NT2/D1 (cell line): ENCODE measurements around the gene NKAIN2.
"Not testable (repeated sequence)": the region's sequence is repeated elsewhere in the genome, so short reads cannot be mapped to it uniquely, and the experiment has no call there.

ENCODE experiments used
- DNase-seq: peaks from one replicate; pipeline ENCODE4 v3.0.0-alpha.2; 2011; ENCODE audit warnings: low read depth, low spot score
- H3K27me3 ChIP-seq: 2 replicates; pipeline ENCODE4 v1.6.0; 2011; ENCODE audit warnings: mild to moderate bottlenecking; ENCODE audit not compliant: insufficient read length, insufficient read depth
- H3K36me3 ChIP-seq: 2 replicates; pipeline ENCODE4 v1.6.1; 2011; ENCODE audit warnings: mild to moderate bottlenecking, low read length, mixed read lengths; ENCODE audit not compliant: insufficient read depth, insufficient read length
- H3K4me1 ChIP-seq: 2 replicates; pipeline ENCODE4 v1.5.1; 2011; ENCODE audit not compliant: insufficient read depth, insufficient read length
- H3K4me3 ChIP-seq: 2 replicates; pipeline ENCODE4 v1.5.1; 2011; ENCODE audit warnings: low read depth; ENCODE audit not compliant: insufficient read length
- H3K9ac ChIP-seq: 2 replicates; pipeline ENCODE4 v1.6.0; 2011; ENCODE audit warnings: low read depth; ENCODE audit not compliant: insufficient read length
- H3K9me3 ChIP-seq: 2 replicates; pipeline ENCODE4 v1.5.1; 2011; ENCODE audit warnings: mild to moderate bottlenecking, low read length; ENCODE audit not compliant: insufficient read depth
- SUZ12 ChIP-seq: IDR thresholded peaks from 2 replicates; pipeline ENCODE4 v1.6.1; 2011; ENCODE audit not compliant: insufficient read length, insufficient read depth; ENCODE audit errors: extremely low read depth
- YY1 ChIP-seq: IDR thresholded peaks from 2 replicates; pipeline ENCODE4 v1.6.1; 2011; ENCODE audit not compliant: insufficient read length, insufficient read depth
- ZNF274 ChIP-seq: IDR thresholded peaks from 2 replicates; pipeline ENCODE4 v1.6.1; 2011; ENCODE audit warnings: mild to moderate bottlenecking, low read depth, low read length

The NKAIN2 gene

DNA sequence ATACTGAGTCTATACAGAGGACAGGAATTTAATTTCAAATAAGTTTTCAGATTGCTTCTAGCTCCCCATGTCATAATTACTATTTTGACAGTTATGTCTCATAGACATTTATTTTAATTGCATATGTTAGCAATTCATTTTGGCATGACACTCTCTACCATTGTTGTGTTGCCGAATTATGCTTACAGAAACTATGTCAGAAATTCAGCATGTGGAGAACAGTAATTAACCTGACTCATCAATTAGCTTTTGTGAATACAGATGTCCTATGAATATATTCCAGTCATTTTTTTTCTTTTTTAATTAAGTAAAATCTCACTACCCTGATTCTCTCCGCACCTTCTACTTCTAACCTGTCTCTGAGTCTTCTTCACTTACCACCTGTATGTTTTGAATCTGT, 105.1 kb downstream of the NKAIN2 start:
- no peak for DNase-seq
- H3K9me3 ChIP-seq, result no peaks in the 10 kb centered on the region
- no peaks in the 10 kb centered on the region for H3K4me1 ChIP-seq
- no peaks in the 10 kb centered on the region for H3K36me3 ChIP-seq
- no peak overlapping the region for H3K4me3 ChIP-seq
- no peak for TF ChIP-seq SUZ12
- TF ChIP-seq ZNF274, result no peak
- TF ChIP-seq YY1, result no peak
- H3K9ac ChIP-seq, result no peak overlapping the region
- no peaks in the 10 kb centered on the region for H3K27me3 ChIP-seq

GRCh38 chr6:123909989-123910388, 106.3 kb downstream of the NKAIN2 start:
- Histone ChIP-seq H3K4me1 (no peaks in the 10 kb centered on the region), H3K9ac (no peak overlapping the region), H3K9me3 (no peaks in the 10 kb centered on the region), H3K27me3 (no peaks in the 10 kb centered on the region), H3K36me3 (no peaks in the 10 kb centered on the region), H3K4me3 (no peak overlapping the region)
- TF ChIP-seq YY1 (no peak), ZNF274 (no peak), SUZ12 (no peak)
- no peak for DNase-seq

- Histone ChIP-seq H3K9me3 (no peaks in the 10 kb centered on the region), H3K27me3 (no peaks in the 10 kb centered on the region), H3K9ac (no peak overlapping the region), H3K4me1 (no peaks in the 10 kb centered on the region), H3K4me3 (no peak overlapping the region), H3K36me3 (no peaks in the 10 kb centered on the region)
- no peak for TF ChIP-seq YY1
- DNase-seq, result no peak
Observed at GRCh38 chr6:123913863-123914262, 110.2 kb downstream of the NKAIN2 start.

DNA sequence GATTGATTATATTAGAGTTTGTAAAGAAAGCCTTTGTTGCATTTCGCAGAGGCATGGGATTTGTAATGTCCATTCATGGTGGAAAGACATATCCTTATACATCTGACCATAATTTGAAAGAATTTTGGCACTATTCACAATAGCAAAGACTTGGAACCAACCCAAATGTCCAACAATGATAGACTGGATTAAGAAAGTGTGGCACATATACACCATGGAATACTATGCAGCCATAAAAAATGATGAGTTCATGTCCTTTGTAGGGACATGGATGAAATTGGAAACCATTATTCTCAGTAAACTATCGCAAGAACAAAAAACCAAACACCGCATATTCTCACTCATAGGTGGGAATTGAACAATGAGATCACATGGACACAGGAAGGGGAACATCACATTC, 119.7 kb downstream of the NKAIN2 start:
- H3K9ac ChIP-seq, H3K4me1 ChIP-seq, H3K36me3 ChIP-seq, H3K27me3 ChIP-seq, DNase-seq, H3K4me3 ChIP-seq, H3K9me3 ChIP-seq: not testable (repeated sequence)

DNA sequence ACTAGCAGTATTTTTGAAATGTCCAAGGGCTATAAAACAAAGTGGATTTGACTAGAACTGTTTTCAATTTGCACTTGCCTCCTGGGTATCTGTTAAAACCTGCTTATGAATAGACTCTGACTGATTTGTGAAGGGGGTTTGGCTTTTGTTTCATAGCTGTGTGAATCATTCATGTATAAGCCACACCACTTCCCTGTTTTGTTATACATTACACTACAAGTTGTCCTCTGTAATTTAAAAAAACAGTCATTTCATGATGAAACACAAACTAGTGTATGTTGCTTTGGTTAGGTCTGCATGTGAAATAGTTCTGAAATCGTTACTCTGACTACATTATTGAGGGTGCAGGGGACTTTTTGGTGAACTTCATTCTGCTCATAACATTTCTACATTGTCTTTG, 121.7 kb downstream of the NKAIN2 start:
- no peaks in the 10 kb centered on the region for H3K9me3 ChIP-seq
- no peak overlapping the region for H3K9ac ChIP-seq
- no peaks in the 10 kb centered on the region for H3K27me3 ChIP-seq
- H3K4me1 ChIP-seq, result no peaks in the 10 kb centered on the region
- no peak for DNase-seq
- no peaks in the 10 kb centered on the region for H3K36me3 ChIP-seq
- no peak overlapping the region for H3K4me3 ChIP-seq
- no peak for TF ChIP-seq ZNF274
- no peak for TF ChIP-seq YY1
- no peak for TF ChIP-seq SUZ12

DNA sequence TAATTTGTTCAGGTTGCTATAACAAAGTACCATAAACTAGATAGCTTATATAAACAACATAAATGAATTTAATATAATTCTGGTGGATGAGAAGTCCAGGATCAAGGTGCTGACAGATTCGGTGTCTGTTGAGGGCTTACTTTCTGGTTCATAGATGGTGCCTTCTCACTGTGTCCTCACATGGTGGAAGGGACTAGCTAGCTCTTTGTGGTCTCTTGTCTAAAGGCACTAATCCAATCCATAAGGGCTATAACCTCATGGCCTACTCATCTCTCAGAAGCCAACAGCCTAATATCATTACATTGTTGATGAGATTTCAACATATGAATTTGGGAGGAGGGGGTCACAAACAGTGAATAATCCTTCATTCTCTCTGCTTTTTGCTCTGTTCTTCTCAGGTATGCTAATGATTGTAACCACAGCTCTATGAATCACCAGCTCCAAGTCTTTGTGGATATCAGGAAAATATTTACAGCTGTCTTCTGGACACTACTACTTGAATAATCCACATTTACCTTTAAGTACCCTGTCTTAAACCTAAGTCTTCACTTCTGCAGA, 122.3 kb downstream of the NKAIN2 start:
- DNase-seq, result no peak
- H3K36me3 ChIP-seq, result no peaks in the 10 kb centered on the region
- no peaks in the 10 kb centered on the region for H3K27me3 ChIP-seq
- no peaks in the 10 kb centered on the region for H3K4me1 ChIP-seq
- no peak overlapping the region for H3K9ac ChIP-seq
- no peak for TF ChIP-seq SUZ12
- TF ChIP-seq ZNF274, result no peak
- TF ChIP-seq YY1, result no peak
- H3K9me3 ChIP-seq, result no peaks in the 10 kb centered on the region
- no peak overlapping the region for H3K4me3 ChIP-seq

DNA sequence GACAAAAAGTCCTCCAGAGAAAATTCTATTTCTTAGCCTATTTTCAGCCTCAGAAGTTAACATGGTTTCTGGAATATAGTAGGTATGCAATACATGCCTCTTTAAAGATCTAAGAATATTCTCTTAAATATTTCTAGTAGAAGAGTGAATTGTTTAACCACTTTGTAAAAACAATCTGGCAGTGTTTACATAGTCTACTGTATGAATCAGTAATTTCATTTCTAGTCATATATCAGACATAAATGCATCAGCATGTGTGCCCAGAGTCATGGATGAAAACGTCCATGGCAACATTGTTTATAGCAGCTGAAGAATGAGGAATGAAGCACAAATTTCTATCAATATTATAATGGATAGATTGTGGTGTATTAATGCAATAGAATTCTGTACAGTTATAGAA, 124.9 kb downstream of the NKAIN2 start:
- no peak overlapping the region for H3K4me3 ChIP-seq
- H3K9ac ChIP-seq, result no peak overlapping the region
- no peaks in the 10 kb centered on the region for H3K36me3 ChIP-seq
- no peak for DNase-seq
- TF ChIP-seq YY1 (no peak), SUZ12 (no peak), ZNF274 (no peak)
- H3K9me3 ChIP-seq, result no peaks in the 10 kb centered on the region
- no peaks in the 10 kb centered on the region for H3K4me1 ChIP-seq
- H3K27me3 ChIP-seq, result no peaks in the 10 kb centered on the region

- no peak overlapping the region for H3K9ac ChIP-seq
- H3K36me3 ChIP-seq, result no peaks in the 10 kb centered on the region
- no peaks in the 10 kb centered on the region for H3K27me3 ChIP-seq
- DNase-seq, result peak; percentile 5
- no peaks in the 10 kb centered on the region for H3K4me1 ChIP-seq
- no peak overlapping the region for H3K4me3 ChIP-seq
- H3K9me3 ChIP-seq, result no peaks in the 10 kb centered on the region
- no peak for TF ChIP-seq YY1
- TF ChIP-seq SUZ12, result no peak
- no peak for TF ChIP-seq ZNF274
Observed at GRCh38 chr6:123931928-123932327, 128.3 kb downstream of the NKAIN2 start.
